CD4-positive, alpha-beta T cell treated with Interleukin-15 for 4 hours (primary cell): ENCODE data around the gene VASN.

Source experiments
- DNase-seq: peaks from one replicate; pipeline ENCODE4 v3.0.0-alpha.2; 2020; ENCODE audit warnings: low spot score

VASN gene

GRCh38 chr16:4354512-4355409 is 16.9 kb upstream of the VASN start:
- no peak for DNase-seq

GRCh38 chr16:4356820-4357219 is 14.8 kb upstream of the VASN start:
- no peak for DNase-seq

GRCh38 chr16:4358236-4358635 is 13.4 kb upstream of the VASN start:
- no peak for DNase-seq

- DNase-seq, result peak; percentile 57
Observed at GRCh38 chr16:4358831-4359561, 12.7 kb upstream of the VASN start.

- no peak for DNase-seq
Observed at GRCh38 chr16:4359914-4360313, 11.7 kb upstream of the VASN start.

GRCh38 chr16:4360538-4361021 is 11.1 kb upstream of the VASN start:
- DNase-seq, result no peak

- no peak for DNase-seq
Observed at GRCh38 chr16:4361033-4361943, 10.4 kb upstream of the VASN start.

- no peak for DNase-seq
Observed at GRCh38 chr16:4361944-4362311, 9.7 kb upstream of the VASN start.

- DNase-seq, result no peak
Observed at GRCh38 chr16:4362476-4363135, 9.0 kb upstream of the VASN start.

- no peak for DNase-seq
Observed at GRCh38 chr16:4364196-4365013, 7.2 kb upstream of the VASN start.

- no peak for DNase-seq
Observed at GRCh38 chr16:4365014-4365406, 6.6 kb upstream of the VASN start.

- DNase-seq, result no peak
Observed at GRCh38 chr16:4365615-4366014, 6.0 kb upstream of the VASN start.

- DNase-seq, result no peak
Observed at GRCh38 chr16:4366016-4366415, 5.6 kb upstream of the VASN start.

GRCh38 chr16:4367393-4367856 is 4.2 kb upstream of the VASN start:
- no peak for DNase-seq

- no peak for DNase-seq
Observed at GRCh38 chr16:4369007-4369733, 2.5 kb upstream of the VASN start.

GRCh38 chr16:4370151-4370550 is 1.5 kb upstream of the VASN start:
- DNase-seq, result no peak

GRCh38 chr16:4370570-4371356 is 885 bp upstream of the VASN start:
- no peak for DNase-seq

- DNase-seq, result peak; percentile 7
Observed at GRCh38 chr16:4372001-4372577, 441 bp downstream of the VASN start.
